Hair follicle dermal papilla cell (primary cell): ENCODE results near the gene GSN. TPM values are rescaled to one million over a fixed set of nuclear protein-coding genes. Genes with fewer than 3 reads are reported as not detected.

Source experiments
- total RNA-seq: library from RNA; depleted of rRNA; stranded (reverse); fragments of >200 nt; gene quantifications from 2 replicates; pipeline ENCODE4 v1.2.3, GENCODE V29; 2012

GSN gene
- total RNA-seq, result 839 and 844 TPM in 2 replicates

DNA sequence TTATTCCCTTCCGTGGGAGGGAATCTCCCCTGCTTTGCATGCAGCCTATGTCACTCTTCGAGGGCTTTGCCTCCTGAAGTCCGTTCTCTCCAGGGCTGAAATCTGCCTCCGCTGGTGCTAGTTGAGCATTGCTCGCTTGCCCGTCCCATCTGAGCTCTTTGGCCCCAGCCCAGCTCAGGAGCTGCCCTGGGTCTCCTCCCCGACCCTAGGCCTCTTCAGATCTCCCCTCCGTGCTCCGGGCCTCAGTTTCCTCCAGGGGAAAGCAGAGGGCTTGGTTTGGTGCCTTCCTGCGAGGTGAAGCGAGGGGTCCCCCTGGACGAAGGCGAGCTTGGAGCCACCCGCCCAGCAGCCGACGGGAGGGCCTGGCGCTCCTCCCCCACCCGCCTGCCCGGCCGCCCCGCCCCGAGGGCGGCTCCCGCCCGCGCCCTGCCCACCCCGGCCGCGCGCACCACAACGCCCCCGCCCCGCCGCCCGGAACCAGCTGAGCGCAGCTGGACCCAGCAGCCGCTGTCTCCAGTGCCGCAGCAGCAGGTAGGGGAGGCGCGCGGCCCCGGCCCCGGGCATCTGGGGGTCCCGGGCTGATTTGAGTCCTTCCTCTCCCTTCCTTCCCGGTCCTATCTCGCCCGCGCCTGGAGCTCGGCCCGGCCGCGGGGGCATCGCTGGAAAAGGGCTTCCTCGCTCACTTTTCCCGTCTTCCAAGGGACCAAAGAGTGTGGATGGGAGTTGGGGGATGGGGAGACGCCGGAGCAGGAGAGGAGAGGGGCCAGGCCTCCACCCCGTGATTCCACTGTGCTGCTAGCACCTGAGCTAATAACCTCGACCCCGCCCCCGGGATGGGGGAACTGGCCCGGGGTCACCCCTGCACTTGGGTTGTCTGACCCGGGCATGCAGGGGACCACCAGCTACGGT lies at the start of gene GSN:
TSS of gene GSN (plus strand) at position 474 of the 909 bp plus-strand sequence. CDS start 33,810 bp downstream, outside the sequence.

DNA sequence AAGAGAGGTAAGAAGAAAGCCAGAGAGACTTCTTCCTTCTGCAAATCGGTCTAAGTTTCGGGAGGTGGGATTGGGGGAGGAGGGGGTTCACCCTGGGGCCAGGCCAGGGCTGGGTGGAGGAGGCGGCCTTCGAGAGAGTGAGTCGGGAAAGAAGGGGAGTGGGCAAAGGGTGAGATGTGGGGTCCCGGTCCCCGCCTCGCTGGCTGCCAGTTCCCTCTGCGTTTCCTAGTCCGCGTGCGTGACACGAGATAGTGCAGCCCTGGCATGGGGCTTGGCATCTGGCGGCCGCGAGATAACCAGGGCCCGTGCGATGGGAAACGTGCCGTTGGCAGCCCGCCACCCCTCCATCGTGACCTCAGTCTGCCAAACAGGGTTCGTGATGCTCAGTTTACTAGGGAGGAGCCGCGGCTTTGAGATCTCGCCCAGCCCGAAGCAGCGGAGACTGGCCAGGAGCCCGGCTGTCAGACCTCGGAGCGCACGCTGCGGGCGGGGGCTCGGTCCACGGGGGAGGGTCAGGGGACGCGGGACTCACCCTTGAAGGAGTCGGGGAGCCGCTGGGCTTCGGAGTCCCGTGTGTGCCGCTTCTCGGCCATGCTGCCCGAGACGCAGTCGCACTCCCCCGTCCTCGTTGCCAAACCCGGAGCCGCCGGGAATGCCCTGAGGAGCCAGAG lies 101.8 kb downstream of the GSN start, which contains the start of gene STOM:
TSS of gene STOM (minus strand) at position 656 of the 671 bp plus-strand sequence. CDS start at position 593, 63 bp downstream.

Other genes with a start within 250 kb of the GSN start
- 2.4 and 3.7 TPM in 2 replicates for gene C5, start 217.9 kb upstream of the GSN start, total RNA-seq
- gene CNTRL, start 193.2 kb upstream of the GSN start, total RNA-seq, result 5.3 and 5.8 TPM in 2 replicates
- gene RAB14, start 66.3 kb upstream of the GSN start, total RNA-seq, result 23.9 and 24.8 TPM in 2 replicates
- 189 and 212 TPM in 2 replicates for gene STOM, start 102.1 kb downstream of the GSN start, total RNA-seq
- not detected in 2 replicates for gene GGTA1, start 231.7 kb downstream of the GSN start, total RNA-seq